GM21423 (cell line): ENCODE measurements around the gene GDAP1L1.
"Not testable (repeated sequence)": the region's sequence is repeated elsewhere in the genome, so short reads cannot be mapped to it uniquely, and the experiment has no call there.

Experiments used
- ATAC-seq: cut with Tn5 transposase; IDR thresholded peaks from one replicate; pipeline ENCODE4 v1.9.1; 2021; ENCODE audit warnings: mild to moderate bottlenecking, moderate library complexity; ENCODE audit not compliant: unreplicated experiment

Gene GDAP1L1

DNA sequence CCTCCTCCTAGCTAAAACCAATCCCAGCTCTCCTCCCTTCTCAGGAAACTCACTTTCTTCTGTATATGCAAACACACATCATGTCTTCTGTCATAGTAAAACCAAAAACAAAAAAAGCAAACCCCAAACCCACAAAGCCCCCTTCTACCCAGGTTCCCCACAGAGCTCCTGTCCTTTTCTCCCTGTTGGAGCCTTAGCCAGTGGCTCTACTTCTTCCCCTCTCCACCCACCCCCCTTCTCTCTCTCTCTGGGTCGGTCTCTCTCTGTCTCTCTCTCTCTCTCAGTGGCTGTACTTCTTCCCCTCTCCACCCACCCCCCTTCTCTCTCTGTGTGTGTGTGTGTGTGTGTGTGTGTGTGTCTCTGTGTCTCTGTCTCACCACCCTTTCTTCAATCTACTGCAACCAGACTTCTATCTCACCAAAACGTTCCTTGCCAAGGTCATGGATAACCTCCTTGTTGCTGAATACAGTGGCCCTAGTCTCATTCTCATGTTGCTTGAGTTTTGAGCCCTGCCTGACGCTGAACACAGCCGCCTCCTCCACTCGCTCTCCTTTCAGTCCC lies 27.9 kb upstream of the GDAP1L1 start:
- ATAC-seq: no peak

DNA sequence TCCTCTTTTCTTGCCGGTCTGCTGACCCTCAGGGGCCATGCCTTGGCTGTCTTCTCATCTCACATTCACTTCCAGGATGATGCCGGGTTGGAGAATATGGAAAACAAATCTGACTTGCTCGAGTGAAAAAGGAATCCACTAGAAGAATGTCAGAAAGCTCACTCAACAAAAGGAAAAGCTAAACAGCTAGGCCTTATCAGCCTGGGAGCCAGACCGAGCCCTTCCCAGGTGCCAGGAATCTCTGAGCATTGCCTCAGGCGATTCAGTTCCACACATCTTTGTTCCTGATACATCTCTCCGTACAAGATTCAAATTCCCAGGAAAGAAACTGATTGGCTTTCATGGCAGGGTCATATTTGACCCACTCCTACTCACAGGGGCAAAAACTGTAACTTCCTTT lies 27.3 kb upstream of the GDAP1L1 start:
- no peak for ATAC-seq

DNA sequence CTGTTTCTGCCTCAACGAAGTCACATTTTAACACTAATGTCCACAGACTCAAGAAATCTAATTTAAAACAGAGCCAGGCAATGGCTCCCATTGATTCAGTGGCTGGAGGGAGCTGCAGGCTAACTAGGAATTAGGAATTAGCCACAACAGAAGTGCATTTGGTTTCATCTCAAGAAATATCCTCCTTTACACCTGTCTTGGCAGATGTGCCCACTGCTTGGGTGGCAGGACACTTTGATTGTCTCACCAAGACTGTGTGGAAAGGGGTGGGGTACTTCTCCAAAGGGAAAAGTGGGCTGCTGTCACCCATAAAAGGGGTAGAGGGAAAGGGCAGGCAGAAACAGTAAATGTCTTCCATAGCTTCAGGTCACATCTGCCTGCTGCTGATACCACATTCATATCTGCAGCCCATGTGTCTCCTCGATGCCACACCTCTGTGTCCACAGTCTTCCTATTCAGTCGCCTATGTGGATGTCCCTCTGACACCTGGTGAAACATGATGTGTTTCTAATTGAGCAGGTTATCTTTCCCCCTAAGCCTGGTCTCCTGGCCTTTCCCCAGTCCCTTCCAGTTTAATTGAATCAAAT lies 25.6 kb upstream of the GDAP1L1 start:
- ATAC-seq: no peak

DNA sequence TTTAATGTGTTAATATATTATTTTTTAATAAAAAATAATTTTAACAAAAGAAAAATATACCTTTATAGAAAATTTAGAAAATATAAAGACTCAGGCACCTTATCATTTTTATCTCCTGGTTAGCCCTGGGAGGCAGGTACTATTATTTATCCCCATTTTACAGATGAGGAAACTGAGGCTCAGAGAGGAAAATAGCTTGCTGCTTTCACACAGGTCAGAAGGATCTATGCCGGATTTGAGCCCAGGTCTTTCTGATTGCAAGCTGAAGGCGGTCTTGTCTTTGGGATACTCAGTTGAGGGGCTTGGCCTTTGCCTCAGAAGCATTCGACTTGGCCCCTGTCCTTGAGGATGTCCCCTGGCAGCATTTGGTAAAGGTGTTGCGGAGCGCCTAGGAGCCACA lies 25.1 kb upstream of the GDAP1L1 start:
- no peak for ATAC-seq

DNA sequence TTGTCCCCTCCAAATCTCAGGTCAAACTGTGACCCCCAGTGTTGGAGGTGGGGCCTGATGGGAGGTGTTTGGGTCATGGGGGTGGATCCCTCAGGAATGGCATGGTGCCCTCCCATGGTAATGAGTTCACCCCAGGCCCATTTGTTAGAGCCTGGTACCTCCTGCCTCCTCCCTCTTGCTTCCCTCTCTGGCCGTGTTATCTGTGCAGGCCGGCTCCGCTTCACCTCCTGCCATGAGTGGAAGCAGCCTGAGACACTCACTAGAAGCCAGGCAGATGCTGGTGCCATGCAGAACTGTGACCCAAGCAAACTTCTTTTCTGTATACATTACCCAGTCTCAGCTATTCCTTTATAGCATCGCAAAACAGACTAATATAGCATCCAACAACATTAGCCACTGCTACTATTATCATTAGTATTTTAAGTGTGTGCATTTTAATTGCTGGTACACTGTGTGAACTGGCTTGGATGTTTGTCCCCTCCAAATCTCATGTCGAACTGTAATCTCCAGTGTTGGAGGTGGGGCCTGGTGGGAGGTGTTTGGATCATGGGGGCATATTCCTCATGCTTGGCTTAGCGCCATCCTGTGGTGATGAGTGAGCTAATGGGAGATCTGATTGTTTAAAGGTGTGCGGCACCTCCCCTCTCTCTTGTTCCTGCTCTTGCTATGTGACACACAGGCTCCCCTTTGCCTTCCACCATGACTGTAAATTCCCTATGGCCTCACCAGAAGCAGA lies 24.3 kb upstream of the GDAP1L1 start:
- no peak for ATAC-seq

DNA sequence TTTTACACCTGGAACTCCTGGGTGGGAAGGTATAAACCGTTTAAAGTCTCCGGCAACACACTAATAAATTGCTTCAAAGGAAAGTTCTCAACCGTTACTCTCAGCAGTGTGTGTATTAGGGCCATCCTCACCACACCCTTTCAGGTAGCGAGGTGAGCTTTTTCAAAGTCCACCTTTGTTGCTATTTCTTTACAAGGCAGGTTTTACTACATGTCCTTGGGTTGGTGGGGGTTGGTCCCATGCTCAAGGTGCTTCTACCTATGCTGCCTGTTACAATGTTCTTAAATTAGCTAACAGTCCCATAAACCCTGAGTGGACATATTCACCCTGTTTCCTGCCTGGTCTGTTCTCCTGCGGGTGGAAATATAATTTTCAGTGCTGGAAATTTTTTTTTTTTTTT lies 23.4 kb upstream of the GDAP1L1 start:
- no peak for ATAC-seq

DNA sequence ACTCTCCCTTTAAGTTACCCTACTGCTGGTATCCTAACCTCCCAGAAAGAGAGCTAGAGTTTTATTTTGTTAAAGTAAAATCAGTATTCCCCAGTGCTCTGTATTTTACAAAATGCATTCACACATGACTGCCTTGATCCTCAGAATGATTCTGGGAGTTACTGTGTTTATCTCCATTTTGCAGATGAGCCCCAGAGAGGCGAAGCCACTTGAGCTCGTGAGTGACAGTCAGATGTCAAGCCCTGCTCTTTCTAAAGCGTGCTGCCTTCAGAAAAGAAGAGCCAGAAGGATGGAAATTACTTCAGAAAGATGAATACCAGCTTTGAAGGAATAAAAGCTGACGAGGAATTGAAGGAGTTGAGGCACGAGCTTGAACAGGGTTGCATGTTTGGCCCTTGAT lies 22.5 kb upstream of the GDAP1L1 start:
- no peak for ATAC-seq

DNA sequence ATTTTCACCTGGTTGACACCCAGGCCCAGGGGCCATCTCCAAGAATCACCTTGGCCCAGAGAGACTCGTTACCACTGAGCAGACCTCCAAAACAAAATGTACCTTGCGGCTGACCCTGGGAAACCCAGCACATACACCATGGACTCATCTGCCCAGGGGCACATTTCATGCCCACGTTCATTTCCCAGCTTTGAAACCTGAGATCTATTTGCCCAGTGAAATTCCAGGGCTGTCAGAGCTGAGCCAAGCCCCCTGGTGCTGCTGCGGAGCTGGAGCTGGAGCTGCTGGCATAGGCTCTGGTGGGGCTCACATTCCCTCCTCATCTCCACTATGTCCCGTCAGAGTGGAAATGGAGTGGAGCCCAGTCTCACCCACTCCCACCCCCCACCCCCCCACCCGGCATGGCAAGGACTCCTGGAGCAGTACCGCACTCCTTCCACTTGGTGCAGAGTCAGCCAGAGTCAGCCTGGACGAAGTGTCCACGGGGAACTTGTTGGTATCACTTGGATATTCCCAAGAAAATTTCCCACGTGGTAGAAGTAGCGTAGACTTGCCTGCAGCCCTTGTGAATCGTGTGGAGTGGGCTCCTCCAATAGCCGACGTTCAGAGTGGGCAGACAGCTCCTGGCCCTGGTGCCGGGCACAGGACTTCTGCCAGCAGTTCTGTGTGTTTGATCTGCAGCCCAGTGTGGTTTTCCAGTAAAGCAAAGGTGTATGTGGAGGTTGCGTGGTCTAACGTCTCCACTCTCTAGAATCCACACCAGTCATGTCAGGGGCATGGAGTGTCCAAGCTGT lies 18.4 kb upstream of the GDAP1L1 start:
- no peak for ATAC-seq

DNA sequence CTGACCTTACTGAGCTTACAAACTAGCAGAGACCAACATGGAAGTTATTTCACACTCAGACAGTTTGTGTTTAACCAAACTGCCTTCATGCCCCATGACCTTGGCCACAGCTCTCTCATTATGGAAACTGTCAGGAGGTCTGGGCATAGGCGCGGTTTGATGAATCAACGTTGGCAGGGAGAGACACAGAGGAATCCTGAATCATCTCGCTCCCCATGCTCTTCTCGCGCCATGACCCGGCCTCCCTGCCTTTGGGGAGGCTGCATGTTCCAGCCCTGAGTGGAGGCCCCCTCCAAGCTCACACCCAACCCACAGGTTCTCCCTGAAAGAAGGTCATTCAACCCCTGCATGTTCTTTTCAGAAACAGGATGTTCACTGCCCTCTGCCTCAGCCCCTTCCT lies 15.9 kb upstream of the GDAP1L1 start:
- no peak for ATAC-seq

DNA sequence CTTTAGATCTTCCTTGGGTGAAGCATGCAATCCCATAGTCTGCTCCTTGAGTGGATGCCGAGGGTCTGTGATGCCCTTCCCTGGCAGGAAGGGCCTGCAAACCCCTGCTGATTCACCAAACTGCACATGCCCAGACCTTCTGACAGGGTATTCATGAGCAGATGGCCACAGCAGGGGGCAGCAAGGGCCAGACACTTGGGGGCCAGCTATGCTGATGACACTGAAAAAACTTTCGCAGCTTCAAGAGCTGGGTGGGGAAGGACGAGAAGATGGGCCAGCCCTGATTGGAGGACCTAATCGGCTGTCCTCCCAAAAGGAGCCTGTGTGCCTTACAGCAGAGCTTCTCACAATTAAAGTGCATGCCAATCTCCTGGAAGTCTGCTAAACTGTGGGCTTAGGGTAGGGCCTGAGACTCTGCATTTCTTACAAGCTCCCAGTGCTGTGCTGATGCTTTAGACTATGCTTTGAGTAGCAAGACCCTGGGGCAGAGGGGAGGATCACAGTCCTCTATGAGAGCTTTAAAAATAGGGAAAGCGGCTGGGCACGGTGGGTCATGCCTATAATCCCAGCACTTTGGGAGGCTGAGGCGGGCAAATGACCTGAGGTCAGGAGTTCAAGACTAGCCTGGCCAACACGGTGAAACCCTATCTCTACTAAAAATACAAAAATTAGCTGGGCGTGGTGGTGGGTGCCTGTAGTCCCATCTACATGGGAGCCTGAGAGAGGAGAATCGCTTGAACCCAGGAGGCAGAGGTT lies 15.2 kb upstream of the GDAP1L1 start:
- no peak for ATAC-seq

DNA sequence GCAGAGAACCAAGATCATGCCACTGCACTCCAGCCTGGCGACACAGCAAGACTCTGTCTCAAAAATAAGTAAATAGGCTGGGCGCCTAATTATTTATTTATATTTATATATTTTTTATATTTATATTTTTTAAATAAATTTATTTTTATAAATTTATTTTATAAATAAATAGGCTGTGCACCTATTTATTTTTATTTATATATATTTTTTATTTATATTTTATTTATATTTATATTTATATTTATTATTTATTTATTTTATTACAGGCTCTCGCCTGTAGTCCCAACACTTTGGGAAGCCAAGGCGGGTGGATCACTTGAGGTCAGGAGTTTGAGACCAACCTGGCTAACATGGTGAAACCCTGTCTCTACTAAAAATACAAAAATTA lies 14.6 kb upstream of the GDAP1L1 start:
- not testable (repeated sequence) for ATAC-seq

DNA sequence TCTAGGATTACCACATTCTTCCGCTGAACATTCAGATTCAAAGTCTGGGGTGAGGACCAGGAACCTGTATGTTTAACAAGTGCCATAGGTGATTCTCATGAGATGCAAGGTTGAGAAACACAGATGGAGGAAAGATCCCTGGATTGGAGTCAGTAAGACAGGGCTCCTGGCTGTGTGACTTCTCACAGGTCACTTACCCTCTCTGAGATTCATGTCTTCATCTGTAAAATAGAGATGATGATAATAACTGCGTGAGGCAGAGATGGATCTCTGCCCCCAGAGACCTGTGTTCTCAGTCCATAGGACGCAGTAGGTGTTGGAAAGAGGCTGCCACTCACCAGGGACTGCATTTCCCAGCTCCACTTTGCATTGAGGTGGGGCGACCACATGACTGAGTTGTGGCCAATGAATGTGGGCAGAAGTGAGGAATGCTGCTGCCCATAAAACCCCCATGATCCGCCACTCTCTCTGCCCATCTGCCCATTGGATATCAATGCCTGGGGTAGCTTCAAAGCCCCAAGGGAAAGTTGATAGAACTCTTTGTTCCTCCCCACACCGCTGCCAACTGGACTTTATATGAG lies 13.6 kb upstream of the GDAP1L1 start:
- ATAC-seq: no peak

DNA sequence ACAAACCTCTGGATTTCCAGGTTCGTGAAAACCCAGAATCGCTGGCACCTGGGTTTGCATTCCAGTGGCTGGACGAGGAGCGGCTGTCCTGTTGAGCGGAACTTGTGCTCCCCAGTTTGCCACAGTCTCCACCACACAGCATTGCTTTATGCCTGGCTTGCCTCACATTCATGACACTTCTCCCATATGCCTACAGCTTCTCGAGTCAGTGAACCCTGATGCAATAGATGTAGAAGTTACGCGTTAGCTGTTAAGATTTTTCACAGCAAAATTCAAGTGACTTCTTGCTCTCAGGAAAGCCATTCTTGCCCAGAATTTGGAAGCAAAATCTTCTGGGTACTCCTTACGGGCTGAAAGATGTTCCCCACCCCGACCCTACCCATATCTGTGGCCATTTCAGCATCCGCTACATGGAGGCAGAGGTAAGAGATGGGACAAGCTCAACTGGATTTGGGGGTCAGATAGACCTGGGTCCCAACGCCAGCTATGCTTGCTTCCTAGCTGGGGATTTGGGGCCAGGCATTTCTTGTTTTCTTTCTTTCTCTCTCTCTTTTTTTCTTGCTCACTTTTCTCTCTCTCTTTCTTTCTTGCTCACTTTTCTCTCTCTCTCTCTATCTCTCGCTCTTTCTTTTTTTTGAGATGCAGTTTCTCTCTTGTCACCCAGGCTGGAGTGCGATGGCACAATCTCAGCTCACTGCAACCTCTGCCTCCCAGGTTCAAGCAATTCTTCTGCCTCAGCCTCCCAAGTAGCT lies 12.4 kb upstream of the GDAP1L1 start:
- ATAC-seq: no peak

DNA sequence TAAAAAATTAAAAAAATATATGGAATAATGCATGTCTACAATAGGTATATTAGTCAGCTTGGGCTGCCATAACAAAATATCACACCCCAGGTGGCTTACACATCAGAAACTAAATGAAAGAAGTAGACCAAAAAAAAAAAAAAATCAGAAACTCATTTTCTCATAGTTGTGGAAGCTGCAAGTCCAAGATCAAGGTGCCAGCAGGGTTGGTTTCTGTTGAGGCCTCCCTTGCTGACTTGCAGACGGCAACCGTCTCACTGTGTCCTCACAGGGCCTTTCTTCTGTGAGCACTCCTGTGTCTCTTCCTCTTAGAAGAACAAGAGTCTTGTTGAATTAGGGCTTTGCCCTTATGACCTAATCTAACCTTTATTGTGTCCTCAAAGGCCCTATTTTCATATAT lies 11.4 kb upstream of the GDAP1L1 start:
- ATAC-seq: no peak

DNA sequence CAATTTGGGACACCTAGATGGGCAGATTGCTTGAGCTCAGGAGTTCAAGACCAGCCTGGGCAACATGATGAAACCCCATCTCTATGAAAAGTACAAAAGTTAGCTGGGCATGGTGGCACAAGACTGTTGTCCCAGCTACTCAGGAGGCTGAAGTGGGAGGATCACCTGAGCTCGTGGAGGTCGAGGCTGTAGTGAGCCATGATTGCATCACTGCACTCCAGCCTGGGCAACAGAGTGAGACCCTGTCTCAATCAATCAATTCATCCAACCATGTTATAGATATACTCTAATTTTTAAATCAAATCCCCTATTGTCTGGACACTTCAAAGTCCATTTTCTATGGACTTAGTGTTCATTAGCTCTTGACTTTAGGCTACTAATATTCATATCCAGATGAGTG lies 10.3 kb upstream of the GDAP1L1 start:
- not testable (repeated sequence) for ATAC-seq

DNA sequence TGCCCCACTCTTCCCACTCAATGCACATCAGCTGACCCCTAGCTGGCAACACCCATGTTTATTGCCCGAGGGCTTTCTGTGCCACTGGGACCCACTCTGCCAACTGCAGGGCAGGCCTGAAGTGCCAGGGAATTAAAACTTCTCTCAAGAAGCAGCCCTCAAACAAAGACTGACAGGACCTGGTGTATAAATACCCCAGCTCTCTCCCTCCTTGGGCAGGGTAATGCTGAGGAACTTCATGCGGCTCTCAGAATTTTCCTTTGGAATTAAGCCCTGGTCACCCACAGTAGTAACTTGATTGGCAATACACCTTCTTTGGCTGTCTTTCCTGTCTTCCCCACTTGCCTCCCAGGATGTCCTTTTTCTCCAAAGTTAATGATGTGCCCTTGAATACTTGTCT lies 5.3 kb upstream of the GDAP1L1 start:
- ATAC-seq: no peak

DNA sequence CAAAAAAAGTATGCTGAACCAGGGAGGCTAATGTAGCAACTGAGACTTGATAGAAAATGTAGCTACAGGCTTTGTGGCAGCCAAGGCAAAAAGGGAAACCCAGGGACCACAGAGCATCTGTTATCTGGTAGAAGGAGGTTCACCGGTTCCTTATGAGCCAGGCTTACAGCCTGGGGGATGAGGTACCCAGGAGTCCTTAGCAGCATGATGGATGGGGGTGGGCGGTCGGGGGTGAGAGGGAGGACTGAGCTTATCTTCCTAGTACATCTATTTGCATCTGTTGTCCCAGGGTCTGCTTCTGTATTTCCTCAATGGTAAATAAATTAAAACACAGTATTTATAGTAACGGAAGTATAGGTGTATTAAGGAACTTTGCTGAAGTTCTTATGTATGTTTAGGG lies 1.1 kb upstream of the GDAP1L1 start:
- ATAC-seq: no peak

DNA sequence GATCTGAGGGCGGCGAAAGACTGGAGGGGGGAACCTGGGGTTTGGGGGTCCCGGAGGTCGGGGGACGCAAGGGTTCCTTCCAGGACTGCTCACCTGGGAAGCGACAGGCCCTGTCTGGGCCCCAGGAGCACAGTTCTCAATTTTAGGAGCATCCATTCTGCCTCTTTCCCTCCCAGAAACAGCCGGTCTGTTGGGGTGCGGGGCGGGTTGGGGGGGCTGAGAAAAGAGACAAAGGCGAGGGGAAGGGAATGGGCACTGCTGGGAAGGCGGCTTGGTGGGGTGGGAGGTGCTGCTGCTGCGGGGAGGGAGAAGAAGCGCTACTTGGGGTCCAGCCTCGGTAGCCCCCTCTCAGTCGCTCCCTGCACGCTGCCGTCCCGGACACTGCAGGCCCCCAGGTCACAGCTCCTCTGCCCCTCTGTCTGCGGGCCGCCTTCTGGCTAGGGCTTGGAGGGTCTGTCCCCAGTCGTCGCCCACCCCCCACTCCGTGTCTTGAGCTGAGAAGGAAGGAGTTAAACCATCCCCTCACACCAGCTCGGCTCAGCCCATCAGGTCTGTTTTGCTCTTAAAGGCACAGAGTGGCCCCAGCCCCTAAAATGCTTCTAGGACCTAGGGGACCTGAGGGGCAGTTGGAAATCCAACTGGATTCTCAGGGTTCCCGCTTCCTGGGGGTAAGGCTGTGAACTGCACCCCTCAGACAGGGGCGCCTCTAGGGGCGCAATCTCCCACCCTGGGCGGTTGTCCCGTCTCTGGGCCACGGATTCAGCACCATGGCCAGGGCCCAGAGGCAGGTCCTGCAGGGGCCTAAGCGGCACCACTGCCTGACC lies 690 bp downstream of the GDAP1L1 start:
- no peak for ATAC-seq

DNA sequence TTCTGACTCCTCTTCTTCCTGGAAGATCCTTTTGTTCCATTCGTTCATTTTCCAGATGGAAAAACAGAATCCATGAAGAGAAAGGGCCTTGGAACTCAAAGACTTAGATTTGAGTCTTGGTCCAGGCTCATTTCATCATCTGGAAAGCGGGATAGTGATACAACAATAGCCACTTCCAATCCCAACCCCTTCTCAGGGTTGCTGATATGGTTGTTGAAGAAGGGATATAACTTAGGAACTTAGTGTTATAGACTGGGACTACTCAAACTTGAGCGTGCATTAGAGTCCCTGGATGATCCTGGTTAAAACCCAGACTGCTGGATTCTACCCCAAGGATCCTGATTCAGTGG lies 1.3 kb downstream of the GDAP1L1 start:
- no peak for ATAC-seq
